WTC11 (cell line): Measurements from ENCODE around the gene AJM1. TPM values are rescaled to one million over a fixed set of nuclear protein-coding genes. Genes with fewer than 3 reads are reported as not detected.

Experiments
- ATAC-seq: fragments of 200-7000 bp; cut with Tn5 transposase; 2 replicates; pipeline ENCODE4 v1.10.0; 2021; ENCODE audit warnings: mild to moderate bottlenecking, moderate library complexity
- CTCF ChIA-PET: fragments of 300-600 bp; sonication (Branson Sonifier 250); formaldehyde crosslinking; loops from one replicate; lab custom pipeline; 2021; ENCODE audit warnings: antibody characterized with exemption; lab: Charles Lee
- POLR2A ChIA-PET: fragments of 350-600 bp; sonication (Branson Sonifier 250); formaldehyde crosslinking; loops from one replicate; lab custom pipeline; 2021; ENCODE audit warnings: antibody characterized with exemption; lab: Charles Lee
- DNase-seq: peaks from one replicate; pipeline ENCODE4 v3.0.0; 2021; ENCODE audit warnings: low spot score
- H3K27ac Mint-ChIP-seq: 2 replicates; pipeline ENCODE4 v1.8.0; 2021; ENCODE audit warnings: mixed read lengths
- H3K27me3 Mint-ChIP-seq: 2 replicates; pipeline ENCODE4 v1.8.0; 2021; ENCODE audit warnings: low read depth, mild to moderate bottlenecking, moderate library complexity, mixed read lengths
- H3K36me3 Mint-ChIP-seq: 2 replicates; pipeline ENCODE4 v1.8.0; 2021; ENCODE audit warnings: mixed read lengths
- H3K4me1 Mint-ChIP-seq: 2 replicates; pipeline ENCODE4 v1.8.0; 2022; ENCODE audit warnings: mixed read lengths
- H3K4me3 Mint-ChIP-seq: 2 replicates; pipeline ENCODE4 v1.8.0; 2021; ENCODE audit warnings: mild to moderate bottlenecking, moderate library complexity, mixed read lengths
- H3K9me3 Mint-ChIP-seq: 2 replicates; pipeline ENCODE4 v1.8.0; 2021; ENCODE audit warnings: mixed read lengths
- AR ChIP-seq: fragments of 250-450 bp; sonication (Bioruptor Pico); IDR thresholded peaks from 2 replicates; pipeline ENCODE4 v1.9.0; 2021; ENCODE audit warnings: mild to moderate bottlenecking
- ATF1 ChIP-seq: sonication (generic); formaldehyde crosslinking; IDR thresholded peaks from 2 replicates; pipeline ENCODE4 v1.8.1; 2023; ENCODE audit warnings: mild to moderate bottlenecking, moderate library complexity, missing genetic modification reagents
- ATF3 ChIP-seq: sonication (generic); formaldehyde crosslinking; conservative IDR thresholded peaks from 2 replicates; pipeline ENCODE4 v1.8.1; 2022; ENCODE audit warnings: mild to moderate bottlenecking, missing genetic modification reagents
- CREM ChIP-seq: sonication (generic); formaldehyde crosslinking; IDR thresholded peaks from 2 replicates; pipeline ENCODE4 v1.8.1; 2022; ENCODE audit warnings: mild to moderate bottlenecking, missing genetic modification reagents, moderate library complexity
- E2F4 ChIP-seq: sonication (generic); formaldehyde crosslinking; IDR thresholded peaks from 2 replicates; pipeline ENCODE4 v1.8.1; 2022; ENCODE audit warnings: low read depth, mild to moderate bottlenecking, moderate library complexity, missing genetic modification reagents, borderline replicate concordance
- ETV6 ChIP-seq: sonication (generic); formaldehyde crosslinking; IDR thresholded peaks from 2 replicates; pipeline ENCODE4 v1.8.1; 2022; ENCODE audit warnings: mild to moderate bottlenecking, missing genetic modification reagents
- FOXP4 ChIP-seq: sonication (generic); formaldehyde crosslinking; IDR thresholded peaks from 2 replicates; pipeline ENCODE4 v1.8.0; 2022; ENCODE audit warnings: mild to moderate bottlenecking, missing genetic modification reagents
- HMGXB4 ChIP-seq: sonication (generic); formaldehyde crosslinking; IDR thresholded peaks from 2 replicates; pipeline ENCODE4 v1.8.1; 2023; ENCODE audit warnings: mild to moderate bottlenecking, moderate library complexity, missing genetic modification reagents
- JAZF1 ChIP-seq: fragments of 250-450 bp; sonication (Bioruptor Pico); IDR thresholded peaks from 2 replicates; pipeline ENCODE4 v1.9.0; 2021; ENCODE audit warnings: moderate library complexity, mild to moderate bottlenecking, inconsistent platforms
- MXD4 ChIP-seq: fragments of 250-450 bp; sonication (Bioruptor Pico); IDR thresholded peaks from 2 replicates; pipeline ENCODE4 v1.8.0; 2021; ENCODE audit warnings: mild to moderate bottlenecking, moderate library complexity, borderline replicate concordance
- MYBL2 ChIP-seq: sonication (generic); formaldehyde crosslinking; IDR thresholded peaks from 2 replicates; pipeline ENCODE4 v1.8.1; 2023; ENCODE audit warnings: mild to moderate bottlenecking, moderate library complexity, missing genetic modification reagents
- NFATC4 ChIP-seq: fragments of 250-450 bp; sonication (Bioruptor Pico); IDR thresholded peaks from 2 replicates; pipeline ENCODE4 v1.9.0; 2021; ENCODE audit warnings: mild to moderate bottlenecking
- SOX15 ChIP-seq: fragments of 250-450 bp; sonication (Bioruptor Pico); IDR thresholded peaks from 2 replicates; pipeline ENCODE4 v1.9.0; 2021; ENCODE audit warnings: mild to moderate bottlenecking
- ZBTB43 ChIP-seq: sonication (generic); formaldehyde crosslinking; IDR thresholded peaks from 2 replicates; pipeline ENCODE4 v1.8.1; 2023; ENCODE audit warnings: mild to moderate bottlenecking, missing genetic modification reagents
- ZNF416 ChIP-seq: fragments of 250-450 bp; sonication (Bioruptor Pico); IDR thresholded peaks from 2 replicates; pipeline ENCODE4 v1.9.0; 2021; ENCODE audit warnings: mild to moderate bottlenecking, inconsistent platforms
- ZNF423 ChIP-seq: fragments of 250-450 bp; sonication (Bioruptor Pico); IDR thresholded peaks from 2 replicates; pipeline ENCODE4 v2.1.2; 2022; ENCODE audit warnings: mild to moderate bottlenecking, moderate library complexity
- ZNF512 ChIP-seq: sonication (generic); formaldehyde crosslinking; IDR thresholded peaks from 2 replicates; pipeline ENCODE4 v1.8.1; 2022; ENCODE audit warnings: missing genetic modification reagents, borderline replicate concordance
- ZNF532 ChIP-seq: fragments of 250-450 bp; sonication (Bioruptor Pico); IDR thresholded peaks from 2 replicates; pipeline ENCODE4 v1.9.0; 2021; ENCODE audit warnings: mild to moderate bottlenecking, borderline replicate concordance
- total RNA-seq: library from RNA; stranded (reverse); gene quantifications from 3 replicates; pipeline ENCODE4 v1.2.3, GENCODE V29; 2021

The AJM1 gene
- total RNA-seq, 1 experiment from 2014 or later = 1.6 TPM

GRCh38 chr9:136832581-136832980, 9.7 kb upstream of the AJM1 start:
- CTCF ChIA-PET = interaction anchor here (0.6 kb wide), 1 partner anchor 187 kb away, joined by 3 read pairs; no protein-coding TSS in a partner anchor

More at GRCh38 chr9:136832581-136832980, 9.7 kb upstream of the AJM1 start:
- Mint-ChIP-seq H3K4me1 (no peaks in the 10 kb centered on the region), H3K4me3 (no peak overlapping the region), H3K27me3 (no peaks in the 10 kb centered on the region), H3K9me3 (no peaks in the 10 kb centered on the region), H3K36me3 (peaks cover 30% of the 10 kb centered on the region), H3K27ac (no peak overlapping the region; the same call in 1 of the 2 replicates)
- POLR2A ChIA-PET = interaction anchor here (0.7 kb wide), 1 partner anchor 21 kb away, joined by 3 read pairs; no protein-coding TSS in a partner anchor
- no peak for ATAC-seq
- TF ChIP-seq JAZF1 (CRISPR knock-in tag) = no peak
- no peak for TF ChIP-seq SOX15
- no peak for TF ChIP-seq ATF1 (CRISPR knock-in tag)
- TF ChIP-seq ZBTB43 (CRISPR knock-in tag) = no peak
- no peak for TF ChIP-seq E2F4 (CRISPR knock-in tag)
- TF ChIP-seq FOXP4 (CRISPR knock-in tag) = no peak
- TF ChIP-seq ETV6 (CRISPR knock-in tag) = no peak
- no peak for TF ChIP-seq ATF3 (CRISPR knock-in tag)
- TF ChIP-seq MYBL2 (CRISPR knock-in tag) = no peak
- TF ChIP-seq ZNF423 (CRISPR knock-in tag) = no peak
- no peak for TF ChIP-seq AR (CRISPR knock-in tag)
- TF ChIP-seq ZNF512 (CRISPR knock-in tag) = no peak
- no peak for TF ChIP-seq NFATC4 (CRISPR knock-in tag)
- TF ChIP-seq ZNF416 (CRISPR knock-in tag) = no peak
- TF ChIP-seq HMGXB4 (CRISPR knock-in tag) = no peak
- no peak for TF ChIP-seq ZNF532 (CRISPR knock-in tag)
- TF ChIP-seq MXD4 (CRISPR knock-in tag) = no peak
- no peak for TF ChIP-seq CREM (CRISPR knock-in tag)
- no peak for DNase-seq
